ENCODE results near the gene GALNT9.
"Not testable (repeated sequence)": the region's sequence is repeated elsewhere in the genome, so short reads cannot be mapped to it uniquely, and the experiment has no call there.

GALNT9 gene

GRCh38 chr12:132264086-132265010 is 65.0 kb downstream of the GALNT9 start:
- DNase-seq (ENCODE audit: low spot score), result no peak

- no peak for DNase-seq (ENCODE audit: low spot score)
Measured at GRCh38 chr12:132263451-132264049, 65.8 kb downstream of the GALNT9 start.

GRCh38 chr12:132263061-132263360 is 66.4 kb downstream of the GALNT9 start:
- DNase-seq (ENCODE audit: low spot score), result no peak

- DNase-seq (ENCODE audit: low spot score), result no peak
Measured at GRCh38 chr12:132262256-132263060, 66.9 kb downstream of the GALNT9 start.

- no peak for DNase-seq (ENCODE audit: low spot score)
Measured at GRCh38 chr12:132261328-132262138, 67.9 kb downstream of the GALNT9 start.

GRCh38 chr12:132260721-132261120 is 68.7 kb downstream of the GALNT9 start:
- DNase-seq (ENCODE audit: low spot score), result no peak

GRCh38 chr12:132259872-132260695 is 69.3 kb downstream of the GALNT9 start:
- DNase-seq (ENCODE audit: low spot score), result no peak

- no peak for DNase-seq (ENCODE audit: low spot score)
Measured at GRCh38 chr12:132259364-132259871, 70.0 kb downstream of the GALNT9 start.

GRCh38 chr12:132258543-132258942 is 70.8 kb downstream of the GALNT9 start:
- DNase-seq (ENCODE audit: low spot score), result no peak

- no peak for DNase-seq (ENCODE audit: low spot score)
Measured at GRCh38 chr12:132257955-132258490, 71.4 kb downstream of the GALNT9 start.

GRCh38 chr12:132257206-132257954 is 72.0 kb downstream of the GALNT9 start:
- DNase-seq (ENCODE audit: low spot score), result no peak

- DNase-seq (ENCODE audit: low spot score), result no peak
Measured at GRCh38 chr12:132256646-132257045, 72.7 kb downstream of the GALNT9 start.

GRCh38 chr12:132255642-132256041 is 73.7 kb downstream of the GALNT9 start:
- DNase-seq (ENCODE audit: low spot score), result no peak

- no peak for DNase-seq (ENCODE audit: low spot score)
Measured at GRCh38 chr12:132253698-132254480, 75.5 kb downstream of the GALNT9 start.

- not testable (repeated sequence) for DNase-seq (ENCODE audit: low spot score)
Measured at GRCh38 chr12:132252981-132253380, 76.4 kb downstream of the GALNT9 start.

GRCh38 chr12:132251741-132252490 is 77.5 kb downstream of the GALNT9 start:
- DNase-seq (ENCODE audit: low spot score), result no peak

GRCh38 chr12:132251310-132251709 is 78.1 kb downstream of the GALNT9 start:
- DNase-seq (ENCODE audit: low spot score), result no peak

- DNase-seq (ENCODE audit: low spot score), result no peak
Measured at GRCh38 chr12:132250707-132251106, 78.7 kb downstream of the GALNT9 start.

Data from activated CD4-positive, alpha-beta T cell treated with anti-CD3 and anti-CD28 coated beads, Interleukin-2, Interleukin-4, amounts not matched to agents 100 ng/mL and 50 ng/mL, durations not matched to agents 16 hours and 8 hours (primary cell).